Activated CD4-positive, alpha-beta T cell treated with anti-CD3 and anti-CD28 coated beads, Interleukin-10, Interleukin-2, amounts not matched to agents 100 ng/mL and 50 ng/mL, durations not matched to agents 16 hours and 8 hours (primary cell): ENCODE data around the gene BCL2L1.
A peak's percentile ranks its signal among the peaks of the same experiment; 100 is the strongest.

Experiments used
- DNase-seq: peaks from one replicate; pipeline ENCODE4 v3.0.0-alpha.2; 2020

The BCL2L1 gene

GRCh38 chr20:31708736-31709534 is 13.7 kb downstream of the BCL2L1 start:
- DNase-seq, result no peak

- DNase-seq, result no peak
Measured at GRCh38 chr20:31707994-31708735, 14.5 kb downstream of the BCL2L1 start.

DNA sequence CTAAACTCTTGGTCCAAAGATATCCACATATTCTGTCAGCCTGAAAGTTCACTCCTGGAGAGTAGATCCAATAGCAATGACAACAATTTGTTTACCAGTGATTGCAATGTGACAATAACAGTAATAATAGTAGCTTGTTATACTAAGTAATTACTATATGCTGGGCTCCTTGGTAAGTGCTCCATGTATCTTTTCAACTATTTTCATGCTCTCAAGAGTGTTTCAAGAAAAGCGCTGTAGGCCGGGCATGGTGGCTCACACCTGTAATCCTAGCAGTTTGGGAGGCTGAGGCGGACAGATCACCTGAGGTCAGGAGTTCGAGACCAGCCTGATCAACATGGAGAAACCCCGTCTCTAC is 15.4 kb downstream of the BCL2L1 start:
- no peak for DNase-seq

DNA sequence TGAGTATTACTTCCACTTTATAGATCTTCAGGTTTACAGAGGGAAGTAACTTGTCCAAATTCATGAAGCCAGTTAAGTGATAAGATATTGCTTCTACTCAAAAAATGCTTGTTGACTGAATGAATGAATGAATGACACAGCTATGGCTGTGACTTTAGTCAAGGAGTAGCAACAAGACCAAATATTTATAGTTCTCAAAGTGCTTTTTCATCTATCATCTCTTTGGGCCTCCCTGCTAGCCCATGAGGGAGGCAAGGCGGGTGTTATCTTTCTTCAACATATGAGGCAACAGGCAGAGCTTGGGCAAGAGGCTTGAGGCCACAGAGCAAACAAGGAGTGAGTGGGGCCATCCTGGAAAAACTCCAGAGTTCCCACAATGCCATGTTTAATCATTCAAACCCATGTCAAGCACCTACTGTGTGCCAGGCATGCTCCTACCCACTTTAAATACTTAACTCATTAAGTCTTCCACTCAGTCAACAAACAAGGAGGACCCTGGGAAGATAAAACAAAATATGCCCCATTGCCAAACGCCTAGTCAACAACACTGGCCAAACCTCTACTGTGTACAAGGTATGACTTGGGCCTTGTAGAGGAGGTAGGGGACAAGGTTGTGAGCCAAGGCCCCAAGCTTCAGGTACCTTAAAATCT is 15.9 kb downstream of the BCL2L1 start:
- DNase-seq, result no peak

DNA sequence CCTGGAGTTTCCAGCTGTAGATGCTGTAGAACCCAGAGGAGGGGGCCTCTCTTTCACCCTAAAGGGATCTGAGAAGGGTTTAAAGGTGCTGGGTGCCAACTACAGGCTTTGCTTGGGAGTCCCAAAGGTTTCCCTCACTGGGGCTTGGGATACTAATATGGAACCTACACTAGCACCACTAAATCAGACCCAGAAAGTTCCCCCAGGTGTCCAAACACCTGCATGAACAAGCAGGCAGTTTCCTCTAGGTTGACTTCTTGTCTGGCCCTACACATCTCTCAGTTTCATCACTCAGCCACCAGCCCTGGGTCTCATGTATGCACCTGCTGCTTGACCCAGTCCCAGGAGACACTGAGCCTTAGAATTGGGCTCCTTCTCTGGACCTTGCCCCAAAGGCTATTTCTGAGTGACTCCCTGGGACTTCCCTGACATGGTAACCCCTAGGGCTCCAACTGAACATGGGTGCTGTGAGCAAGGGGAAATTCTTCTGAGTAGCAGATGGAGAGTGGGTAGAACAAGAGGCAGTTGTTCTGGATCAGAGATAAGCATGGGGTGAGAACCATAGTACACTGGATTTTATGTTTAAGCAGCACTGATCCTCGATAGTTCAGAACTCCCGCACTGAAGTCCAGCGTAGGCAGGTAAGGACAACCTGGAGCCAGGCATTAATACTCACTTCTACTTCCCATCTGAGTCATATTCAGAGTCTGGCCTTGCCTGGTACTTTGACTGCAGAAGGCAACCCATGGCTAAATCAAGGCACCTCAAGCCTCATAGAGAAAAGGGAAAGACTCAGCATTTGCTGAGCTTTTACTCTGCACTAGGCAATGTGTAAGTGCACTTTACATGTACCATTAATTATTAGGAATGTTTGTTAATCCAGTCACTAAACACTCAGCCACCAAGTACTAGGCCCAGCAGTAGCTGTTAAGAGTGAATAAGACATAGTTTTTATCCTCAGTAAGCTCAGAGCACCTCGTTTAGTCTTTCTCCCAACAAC is 16.8 kb downstream of the BCL2L1 start:
- DNase-seq, result no peak

DNA sequence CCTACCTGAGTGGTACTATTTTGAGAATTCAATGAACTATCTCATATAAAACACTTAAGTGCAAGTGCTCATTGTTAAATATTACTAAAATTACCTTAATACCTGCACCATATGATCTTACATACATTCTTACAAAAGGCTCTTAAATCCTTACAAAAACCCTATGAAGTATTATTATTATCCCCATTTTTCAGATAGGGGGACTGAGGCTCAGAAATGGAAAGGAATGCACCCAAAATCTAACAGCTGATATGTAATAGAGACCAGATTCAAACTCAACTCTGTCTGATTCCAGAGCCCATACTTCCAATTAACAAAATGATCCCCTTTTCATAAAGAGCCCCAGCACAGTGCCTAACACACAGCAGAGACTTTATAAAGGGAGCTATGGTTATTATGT is 17.5 kb downstream of the BCL2L1 start:
- no peak for DNase-seq

DNA sequence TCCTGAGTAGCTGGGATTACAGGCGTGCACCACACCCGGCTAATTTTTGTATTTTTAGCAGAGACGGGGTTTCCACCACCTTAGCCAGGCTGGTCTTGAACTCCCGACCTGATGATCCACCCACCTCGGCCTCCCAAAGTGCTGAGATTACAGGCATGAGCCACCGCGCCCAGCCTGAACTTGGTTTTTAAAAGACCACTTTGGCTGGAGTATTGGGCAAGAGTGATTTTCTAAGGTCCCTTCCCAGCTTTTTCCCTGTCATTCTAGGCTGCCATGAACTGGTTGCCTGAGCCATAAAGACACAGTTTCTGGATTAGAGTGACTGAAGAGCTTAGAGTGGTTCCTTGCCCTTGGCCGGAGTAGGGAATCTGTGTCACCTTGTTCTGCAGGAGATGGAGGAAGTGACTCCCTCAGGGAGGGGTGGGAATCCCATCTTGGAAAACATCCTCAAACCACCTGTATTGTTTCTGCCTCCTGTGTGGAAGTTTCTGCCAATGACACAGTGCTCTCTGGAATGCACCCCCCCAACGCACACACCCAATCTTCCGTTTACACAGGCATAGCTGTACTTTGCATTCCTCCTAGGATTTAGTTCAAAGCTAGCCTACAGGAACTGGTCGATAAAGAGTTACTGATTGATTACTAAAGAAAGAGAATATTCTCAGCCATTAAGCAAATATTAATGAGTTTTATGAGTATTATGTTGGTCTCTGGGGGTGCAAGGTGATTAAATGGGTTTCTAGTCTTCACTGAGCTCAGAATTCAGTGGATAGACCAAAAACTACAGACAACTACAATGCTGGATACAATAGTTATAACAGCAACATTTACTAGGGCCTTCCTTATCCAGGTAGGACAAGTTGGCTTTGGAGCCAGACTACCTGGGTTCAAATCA is 18.2 kb downstream of the BCL2L1 start:
- no peak for DNase-seq

DNA sequence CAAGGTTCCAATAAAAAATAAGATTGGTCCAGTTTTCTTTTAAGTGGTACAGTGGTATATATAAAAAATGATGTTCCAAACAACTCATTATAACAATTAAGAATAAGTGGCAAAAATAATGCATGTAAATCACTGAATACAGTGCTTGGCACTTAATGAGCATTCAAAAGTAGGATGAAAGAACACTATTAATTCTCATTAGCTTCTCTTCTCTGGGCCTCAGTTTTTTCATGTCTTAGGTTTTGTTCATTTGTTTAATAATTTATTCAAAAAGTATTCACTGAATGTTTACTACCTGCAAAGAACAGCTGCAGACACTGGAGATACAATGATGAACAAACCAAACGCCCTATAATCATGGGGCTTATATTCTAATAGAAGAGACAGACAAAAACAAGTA is 21.1 kb downstream of the BCL2L1 start:
- DNase-seq, result no peak

GRCh38 chr20:31700747-31701146 is 21.9 kb downstream of the BCL2L1 start:
- DNase-seq, result no peak

GRCh38 chr20:31699801-31700728 is 22.6 kb downstream of the BCL2L1 start:
- no peak for DNase-seq

GRCh38 chr20:31698803-31699718 is 23.6 kb downstream of the BCL2L1 start:
- peak; percentile 86 for DNase-seq

DNA sequence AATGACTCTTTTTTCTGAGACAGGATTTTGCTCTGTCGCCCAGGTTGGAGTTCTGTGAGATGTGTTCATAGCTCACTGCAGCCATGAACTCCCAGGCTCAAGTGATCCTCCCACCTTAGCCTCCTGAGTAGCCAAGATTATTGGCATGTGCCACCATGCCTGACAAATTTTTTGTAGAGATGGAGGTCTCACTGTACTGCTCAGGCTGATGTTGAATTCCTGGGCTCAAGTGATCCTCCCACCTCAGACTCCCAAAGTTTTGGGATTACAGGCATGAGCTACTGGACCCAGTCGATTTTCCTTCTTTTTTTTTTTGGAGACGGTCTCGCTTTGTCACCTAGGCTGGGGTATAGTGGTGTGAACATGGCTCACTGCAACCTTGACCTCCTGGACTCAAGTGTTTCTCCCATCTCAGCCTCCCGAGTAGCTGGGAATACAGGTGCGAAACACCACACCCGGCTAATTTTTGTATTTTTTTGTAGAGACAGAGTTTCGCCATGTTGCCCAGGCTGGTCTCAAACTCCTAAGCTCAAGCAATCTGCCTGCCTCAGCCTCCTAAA is 24.3 kb downstream of the BCL2L1 start:
- DNase-seq, result no peak

DNA sequence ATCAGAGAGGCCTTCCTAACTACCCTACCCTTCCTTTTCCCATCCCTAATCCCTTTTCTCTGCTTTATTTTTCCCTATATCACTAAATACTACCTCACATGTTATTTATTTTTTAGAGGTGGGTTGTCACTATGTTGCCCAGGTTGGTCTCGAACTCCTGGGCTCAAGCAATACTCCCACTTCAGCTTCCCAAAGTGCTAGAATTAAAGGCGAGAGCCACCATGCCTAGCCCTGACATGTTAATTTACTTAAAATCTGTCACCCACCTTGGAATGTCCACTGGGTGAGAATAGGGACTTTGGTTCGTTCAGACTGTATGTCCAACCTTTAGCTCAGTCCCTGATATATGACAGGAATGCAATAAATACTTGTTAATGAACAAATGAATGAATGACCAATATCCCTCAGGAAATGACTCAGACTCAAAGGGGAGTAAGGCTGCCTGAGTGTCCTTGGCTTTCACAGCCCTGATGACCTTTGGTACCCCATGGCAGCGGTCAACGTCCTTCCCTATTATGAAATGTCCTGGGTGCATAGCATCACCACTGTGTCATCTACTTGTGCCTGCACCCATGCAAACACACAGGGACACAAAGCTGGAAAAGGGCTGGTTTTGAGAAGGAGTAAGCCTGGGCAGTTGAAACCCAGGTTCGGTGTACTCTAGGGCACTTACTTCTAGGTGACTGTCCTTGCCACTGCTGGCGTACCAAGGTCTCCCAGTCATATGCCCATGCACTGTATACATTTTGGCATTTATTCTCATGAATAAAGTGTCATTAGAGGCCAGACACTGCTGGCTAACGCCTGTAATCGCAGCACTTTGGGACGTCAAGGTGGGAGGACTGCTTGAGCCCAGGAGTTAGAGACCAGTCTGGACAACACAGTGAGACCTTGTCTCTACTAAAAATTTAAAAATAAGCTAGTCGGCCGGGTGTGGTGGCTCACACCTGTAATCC is 26.5 kb downstream of the BCL2L1 start:
- no peak for DNase-seq

DNA sequence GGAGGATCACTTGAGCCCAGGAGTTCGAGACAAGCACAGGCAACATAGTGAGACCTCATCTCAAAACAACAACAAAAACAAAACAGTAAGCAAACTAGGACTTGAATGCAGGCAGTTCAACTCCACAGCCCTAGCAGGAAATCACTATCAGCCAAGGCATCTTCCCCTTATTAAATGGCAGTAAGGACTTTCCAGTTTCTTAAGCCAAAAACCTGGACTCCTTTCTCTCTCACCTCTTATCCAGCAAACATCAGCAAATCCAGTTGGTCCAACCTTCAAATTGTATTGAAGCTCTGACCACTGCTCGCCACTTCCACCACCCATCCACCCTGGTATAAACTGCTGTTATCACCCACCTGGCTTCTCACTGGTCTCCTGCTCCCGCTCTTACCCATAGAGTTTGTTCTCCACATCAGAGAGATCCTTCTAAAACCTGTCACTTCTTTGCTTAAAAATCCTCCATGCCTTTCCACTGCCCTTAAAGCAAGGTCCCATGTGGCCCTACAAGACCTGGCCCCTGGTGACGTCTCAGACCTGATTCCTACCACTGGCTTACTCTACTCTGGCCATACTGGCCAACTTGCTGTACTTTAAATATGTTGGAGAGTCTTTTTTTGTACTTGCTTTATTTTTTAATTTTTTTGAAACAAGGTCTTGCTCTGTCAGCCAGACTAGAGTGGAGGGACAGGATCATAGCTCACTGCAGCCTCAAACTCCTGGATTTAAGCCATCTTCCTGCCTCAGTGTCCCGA is 27.6 kb downstream of the BCL2L1 start:
- no peak for DNase-seq

- DNase-seq, result no peak
Measured at GRCh38 chr20:31693987-31694661, 28.5 kb downstream of the BCL2L1 start.

DNA sequence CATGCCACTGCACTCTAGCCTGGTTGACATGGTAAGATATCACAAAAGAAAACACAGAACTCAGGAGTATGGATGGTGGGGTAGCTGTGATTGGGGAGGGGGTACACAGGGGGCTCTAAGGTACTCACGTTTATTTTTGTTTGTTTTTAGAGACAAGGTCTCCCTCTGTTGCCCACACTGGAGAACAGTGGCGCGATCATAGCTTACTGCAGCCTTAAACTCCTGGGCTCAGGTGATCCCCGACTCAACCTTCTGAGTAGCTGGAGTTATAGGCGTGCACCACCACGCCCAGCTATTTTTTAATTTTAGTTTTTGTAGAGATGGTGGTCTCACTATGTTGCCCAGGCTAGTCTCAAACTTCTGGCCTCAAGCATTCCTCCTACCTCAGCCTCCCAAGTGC is 29.3 kb downstream of the BCL2L1 start:
- no peak for DNase-seq
